ENCODE results near the gene KRT86. TPM values are rescaled to one million over a fixed set of nuclear protein-coding genes. Genes with fewer than 3 reads are reported as not detected.

KRT86 gene
- total RNA-seq, 1 donor = under 0.01 TPM

DNA sequence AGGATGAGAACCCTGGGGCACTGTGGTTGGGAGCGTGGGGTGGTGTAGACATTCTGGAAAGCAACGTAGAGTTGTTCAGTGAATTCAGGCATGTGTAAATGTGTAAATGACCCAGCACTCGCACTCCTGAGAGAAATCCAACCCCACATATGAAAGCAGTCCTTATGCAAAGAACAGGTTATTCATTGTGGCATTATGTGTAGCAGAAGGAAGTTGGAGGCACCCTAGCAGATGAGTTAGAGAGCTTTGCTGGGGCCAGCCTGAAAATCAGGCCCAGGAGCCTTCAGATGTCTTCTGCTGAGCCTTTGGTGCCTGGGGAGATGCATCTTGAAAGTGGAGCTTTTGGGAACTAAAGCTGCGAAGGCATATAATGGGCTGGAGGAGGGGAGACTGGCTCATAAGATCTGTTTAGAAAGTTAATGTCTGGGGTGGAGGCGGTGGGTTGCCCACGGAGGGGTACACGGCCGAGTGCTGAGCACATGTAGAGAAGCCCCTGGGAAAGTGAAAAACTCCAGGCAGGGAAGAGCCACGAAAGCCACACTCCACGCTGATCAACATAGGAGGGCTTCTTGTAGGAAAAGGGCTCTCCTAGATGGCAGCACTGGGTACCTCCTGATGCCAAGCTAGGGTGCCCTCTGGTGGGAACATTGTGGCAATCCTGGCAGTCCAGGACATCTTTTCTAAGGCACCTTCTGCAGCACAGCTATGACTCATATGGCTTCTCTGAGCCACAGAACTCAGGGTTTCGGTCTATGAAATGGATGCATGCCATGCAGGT, 52.8 kb downstream of the KRT86 start:
- TF ChIP-seq, protein P1, sequence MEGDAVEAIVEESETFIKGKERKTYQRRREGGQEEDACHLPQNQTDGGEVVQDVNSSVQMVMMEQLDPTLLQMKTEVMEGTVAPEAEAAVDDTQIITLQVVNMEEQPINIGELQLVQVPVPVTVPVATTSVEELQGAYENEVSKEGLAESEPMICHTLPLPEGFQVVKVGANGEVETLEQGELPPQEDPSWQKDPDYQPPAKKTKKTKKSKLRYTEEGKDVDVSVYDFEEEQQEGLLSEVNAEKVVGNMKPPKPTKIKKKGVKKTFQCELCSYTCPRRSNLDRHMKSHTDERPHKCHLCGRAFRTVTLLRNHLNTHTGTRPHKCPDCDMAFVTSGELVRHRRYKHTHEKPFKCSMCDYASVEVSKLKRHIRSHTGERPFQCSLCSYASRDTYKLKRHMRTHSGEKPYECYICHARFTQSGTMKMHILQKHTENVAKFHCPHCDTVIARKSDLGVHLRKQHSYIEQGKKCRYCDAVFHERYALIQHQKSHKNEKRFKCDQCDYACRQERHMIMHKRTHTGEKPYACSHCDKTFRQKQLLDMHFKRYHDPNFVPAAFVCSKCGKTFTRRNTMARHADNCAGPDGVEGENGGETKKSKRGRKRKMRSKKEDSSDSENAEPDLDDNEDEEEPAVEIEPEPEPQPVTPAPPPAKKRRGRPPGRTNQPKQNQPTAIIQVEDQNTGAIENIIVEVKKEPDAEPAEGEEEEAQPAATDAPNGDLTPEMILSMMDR (IDR thresholded peaks at IDR 0.05; ENCODE audit: insufficient read depth, low read depth, low read length) = peak; percentile 93
- H3K4me3 ChIP-seq (ENCODE audit: low read depth, low read length) = no peak overlapping the region
- DNase-seq (ENCODE audit: low read depth) = peak; percentile 89

DNA sequence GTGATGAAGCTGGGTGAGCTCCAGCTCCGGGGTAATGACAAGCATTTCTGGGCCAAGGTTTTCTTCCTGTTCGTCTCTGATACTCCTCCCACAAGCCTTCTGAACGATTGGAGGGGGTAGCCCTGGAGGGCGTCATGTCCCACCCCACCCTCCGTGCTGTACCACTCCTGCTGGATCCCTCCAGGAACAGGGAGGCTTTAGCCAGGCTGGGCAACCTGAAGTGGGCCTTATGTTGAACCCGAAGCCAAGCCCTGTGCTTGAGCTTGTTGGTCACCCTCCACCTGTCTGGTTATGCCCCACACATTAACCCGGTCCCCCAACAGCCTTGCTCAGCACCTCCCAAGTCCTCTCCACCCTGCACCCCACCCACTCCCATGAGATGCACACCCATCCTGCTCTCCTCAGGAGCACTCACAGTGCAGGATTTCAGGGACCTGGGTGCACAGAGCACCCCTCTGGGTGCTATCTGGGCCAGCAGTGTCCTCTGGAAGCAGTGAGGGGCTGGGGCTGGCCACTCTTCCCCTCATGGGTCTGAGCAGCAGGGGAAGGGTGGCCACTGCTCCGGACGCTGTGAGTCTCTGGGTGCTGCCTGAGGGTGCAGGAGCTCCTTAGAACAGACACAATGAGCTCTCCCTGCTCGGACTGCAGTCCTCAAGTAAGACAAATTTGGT, 53.5 kb downstream of the KRT86 start:
- TF ChIP-seq, protein P1 (IDR thresholded peaks at IDR 0.05; ENCODE audit: insufficient read depth, low read depth, low read length) = no peak
- no peak for DNase-seq (ENCODE audit: low read depth)
- H3K4me3 ChIP-seq (ENCODE audit: low read depth, low read length) = no peak overlapping the region

DNA sequence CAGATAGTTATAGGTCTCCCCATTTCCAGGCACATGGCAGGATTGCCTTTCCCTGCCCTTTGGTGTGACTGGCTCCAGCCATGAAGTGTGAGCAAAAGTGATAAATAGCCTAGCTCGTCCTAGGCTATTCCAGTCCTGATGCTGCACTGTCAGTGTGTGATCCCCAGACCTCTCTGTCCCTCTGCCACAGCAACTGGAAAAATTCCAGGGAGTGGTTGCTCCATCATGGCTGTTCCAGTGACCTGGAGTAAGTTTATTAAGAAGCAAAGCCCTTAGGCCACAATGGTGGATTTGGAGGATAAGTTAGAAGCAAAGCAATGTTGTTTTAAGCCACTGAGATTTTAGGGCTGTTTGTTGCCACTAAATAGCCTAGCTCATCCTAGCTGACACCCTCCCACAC, 56.6 kb downstream of the KRT86 start:
- TF ChIP-seq, protein P1 (IDR thresholded peaks at IDR 0.05; ENCODE audit: insufficient read depth, low read depth, low read length) = no peak
- no peak for DNase-seq (ENCODE audit: low read depth)

DNA sequence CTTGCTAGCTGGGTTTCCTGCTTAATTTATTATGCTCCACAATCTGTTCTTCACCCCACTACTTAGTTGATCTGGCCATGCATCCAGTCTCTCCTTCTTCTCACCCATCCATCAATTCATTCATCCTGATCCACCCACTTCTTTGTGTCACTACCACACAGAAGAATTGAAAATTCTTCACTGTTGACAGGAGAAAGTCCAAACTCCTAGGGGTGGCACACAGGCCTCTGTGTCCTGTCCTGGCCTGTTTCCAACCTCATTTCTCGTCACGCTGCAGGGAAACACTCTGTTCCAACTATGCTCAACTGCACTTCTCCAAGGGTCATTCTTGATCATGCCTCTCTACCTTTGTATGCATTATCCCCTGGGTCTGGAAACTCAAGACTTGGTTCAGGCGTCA, 57.4 kb downstream of the KRT86 start:
- H3K4me3 ChIP-seq (ENCODE audit: low read depth, low read length) = no peak overlapping the region
- DNase-seq (ENCODE audit: low read depth) = no peak
- TF ChIP-seq, protein P1 (IDR thresholded peaks at IDR 0.05; ENCODE audit: insufficient read depth, low read depth, low read length) = no peak

More for the DNA sequence above, 56.6 kb downstream of the KRT86 start:
- H3K4me3 ChIP-seq (ENCODE audit: low read depth, low read length) = no peak overlapping the region

GRCh38 chr12:52332381-52332780, 57.9 kb downstream of the KRT86 start:
- DNase-seq (ENCODE audit: low read depth) = no peak
- H3K4me3 ChIP-seq (ENCODE audit: low read depth, low read length) = no peak overlapping the region
- TF ChIP-seq, protein P1 (IDR thresholded peaks at IDR 0.05; ENCODE audit: insufficient read depth, low read depth, low read length) = no peak

- H3K4me3 ChIP-seq (ENCODE audit: low read depth, low read length) = no peak overlapping the region
- TF ChIP-seq, protein P1 (IDR thresholded peaks at IDR 0.05; ENCODE audit: insufficient read depth, low read depth, low read length) = no peak
- DNase-seq (ENCODE audit: low read depth) = no peak
Measured at GRCh38 chr12:52333321-52333720, 58.9 kb downstream of the KRT86 start.
